Upper lobe of right lung (tissue), 1 donor: ENCODE data around the gene GABRR3. TPM values are rescaled to one million over a fixed set of nuclear protein-coding genes. Genes with fewer than 3 reads are reported as not detected.
A peak's percentile ranks its signal among the peaks of the same experiment; 100 is the strongest.

Source experiments
- ATAC-seq: fragments of 200-7000 bp; cut with Tn5 transposase; one replicate; pipeline ENCODE4 v1.9.1; 2020; ENCODE audit warnings: mild to moderate bottlenecking, moderate library complexity
- DNase-seq: peaks from one replicate; pipeline ENCODE4 v3.0.0-alpha.2; 2020
- H3K27ac ChIP-seq: fragments of 200-600 bp; one replicate; pipeline ENCODE4 v1.8.0; 2022
- H3K27me3 ChIP-seq: fragments of 200-600 bp; one replicate; pipeline ENCODE4 v1.8.0; 2022; ENCODE audit warnings: mild to moderate bottlenecking
- H3K36me3 ChIP-seq: fragments of 200-600 bp; one replicate; pipeline ENCODE4 v1.8.0; 2022
- H3K4me1 ChIP-seq: fragments of 200-600 bp; one replicate; pipeline ENCODE4 v1.8.0; 2022
- H3K4me3 ChIP-seq: fragments of 200-600 bp; one replicate; pipeline ENCODE4 v1.8.0; 2022; ENCODE audit warnings: mild to moderate bottlenecking
- H3K9me3 ChIP-seq: fragments of 200-600 bp; one replicate; pipeline ENCODE4 v1.8.0; 2022
- CTCF ChIP-seq: fragments of 200-600 bp; IDR thresholded peaks from one replicate; pipeline ENCODE4 v1.8.0; 2022; ENCODE audit warnings: antibody characterized with exemption
- intact Hi-C: fragments of 100-400 bp; cut with DNase I; formaldehyde crosslinking; loops from one replicate; pipeline ENCODE4 v1.11.0; 2022
- total RNA-seq: library from RNA; stranded (reverse); fragmentation: NEBNext Ultra II Directional; extraction: Animal tissue kit (Norgen Biotek cat#: 25700); gene quantifications from one replicate; pipeline ENCODE4 v1.2.1, GENCODE V29; 2021
- donor health status: DM: no; HTN: yes; CAD: no; lungs with severe emphysema.

Gene GABRR3
- total RNA-seq, 1 donor from 2014 or later: not detected

GRCh38 chr3:98056035-98056434, 20.9 kb upstream of the GABRR3 start:
- H3K36me3 ChIP-seq: no peaks in the 10 kb centered on the region
- ATAC-seq: no peak
- no peak for TF ChIP-seq CTCF

GRCh38 chr3:98049271-98049670, 14.2 kb upstream of the GABRR3 start:
- H3K36me3 ChIP-seq: no peaks in the 10 kb centered on the region
- ATAC-seq (no peak), DNase-seq (no peak)
- H3K4me1 ChIP-seq: no peaks in the 10 kb centered on the region
- intact Hi-C loops: no loop called here
- no peak for TF ChIP-seq CTCF
- no peaks in the 10 kb centered on the region for H3K27me3 ChIP-seq
- H3K4me3 ChIP-seq: no peak overlapping the region
- H3K9me3 ChIP-seq: no peaks in the 10 kb centered on the region
- H3K27ac ChIP-seq: no peak overlapping the region

More at GRCh38 chr3:98056035-98056434, 20.9 kb upstream of the GABRR3 start:
- no peaks in the 10 kb centered on the region for H3K27me3 ChIP-seq
- no peaks in the 10 kb centered on the region for H3K4me1 ChIP-seq
- DNase-seq: no peak
- intact Hi-C loops: no loop called here
- H3K27ac ChIP-seq: no peak overlapping the region
- H3K9me3 ChIP-seq: no peaks in the 10 kb centered on the region
- H3K4me3 ChIP-seq: no peak overlapping the region

- TF ChIP-seq CTCF: no peak
- DNase-seq (no peak), ATAC-seq (no peak)
- no peaks in the 10 kb centered on the region for H3K36me3 ChIP-seq
- H3K27ac ChIP-seq: no peak overlapping the region
- no peaks in the 10 kb centered on the region for H3K4me1 ChIP-seq
- no peaks in the 10 kb centered on the region for H3K9me3 ChIP-seq
- intact Hi-C loops: no loop called here
- H3K27me3 ChIP-seq: no peaks in the 10 kb centered on the region
- H3K4me3 ChIP-seq: no peak overlapping the region
Observed at GRCh38 chr3:98048586-98048985, 13.5 kb upstream of the GABRR3 start.

GRCh38 chr3:98041350-98041749, 6.2 kb upstream of the GABRR3 start:
- intact Hi-C loops: no loop called here
- no peak for TF ChIP-seq CTCF
- Histone ChIP-seq H3K4me1 (no peaks in the 10 kb centered on the region), H3K36me3 (no peaks in the 10 kb centered on the region), H3K4me3 (no peak overlapping the region), H3K27me3 (no peaks in the 10 kb centered on the region), H3K9me3 (peaks cover 9% of the 10 kb centered on the region), H3K27ac (no peak overlapping the region)
- ATAC-seq (no peak), DNase-seq (no peak)

GRCh38 chr3:98039322-98040024, 4.4 kb upstream of the GABRR3 start:
- H3K4me1 ChIP-seq: no peaks in the 10 kb centered on the region
- H3K36me3 ChIP-seq: no peaks in the 10 kb centered on the region
- H3K4me3 ChIP-seq: peak overlapping the region; percentile 34
- H3K27me3 ChIP-seq: peaks cover 6% of the 10 kb centered on the region
- intact Hi-C loops: no loop called here
- peak; percentile 84 for TF ChIP-seq CTCF
- ATAC-seq (peak; percentile 98), DNase-seq (no peak)
- no peak overlapping the region for H3K27ac ChIP-seq
- peaks cover 9% of the 10 kb centered on the region for H3K9me3 ChIP-seq

GRCh38 chr3:98038876-98039275, 3.8 kb upstream of the GABRR3 start:
- DNase-seq (no peak), ATAC-seq (no peak)
- no peak overlapping the region for H3K27ac ChIP-seq
- H3K4me3 ChIP-seq: no peak overlapping the region
- no peak for TF ChIP-seq CTCF
- intact Hi-C loops: no loop called here
- peaks cover 6% of the 10 kb centered on the region for H3K27me3 ChIP-seq
- no peaks in the 10 kb centered on the region for H3K4me1 ChIP-seq
- peaks cover 9% of the 10 kb centered on the region for H3K9me3 ChIP-seq
- H3K36me3 ChIP-seq: no peaks in the 10 kb centered on the region
